ENCODE measurements around the gene C9orf43.

DNA sequence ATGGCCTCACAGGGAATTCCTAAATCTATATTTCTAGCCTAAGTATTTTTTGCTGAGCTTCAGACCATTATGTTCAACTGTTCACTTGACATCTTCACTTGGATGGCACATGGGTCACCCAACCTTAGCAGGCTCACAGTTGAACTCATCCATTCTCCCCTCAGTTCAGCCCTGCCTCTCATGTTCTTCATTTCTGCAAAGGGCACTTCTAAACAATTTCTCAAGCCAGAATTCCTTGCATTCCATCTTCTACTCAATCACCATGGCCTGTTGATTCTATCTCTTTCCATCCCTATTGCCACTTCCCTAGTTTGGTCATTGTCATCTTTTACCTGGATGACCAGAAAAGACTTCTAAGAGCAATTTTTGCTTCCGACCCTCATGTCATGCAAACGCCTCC is 45.7 kb downstream of the C9orf43 start:
- TF ChIP-seq, protein P1, sequence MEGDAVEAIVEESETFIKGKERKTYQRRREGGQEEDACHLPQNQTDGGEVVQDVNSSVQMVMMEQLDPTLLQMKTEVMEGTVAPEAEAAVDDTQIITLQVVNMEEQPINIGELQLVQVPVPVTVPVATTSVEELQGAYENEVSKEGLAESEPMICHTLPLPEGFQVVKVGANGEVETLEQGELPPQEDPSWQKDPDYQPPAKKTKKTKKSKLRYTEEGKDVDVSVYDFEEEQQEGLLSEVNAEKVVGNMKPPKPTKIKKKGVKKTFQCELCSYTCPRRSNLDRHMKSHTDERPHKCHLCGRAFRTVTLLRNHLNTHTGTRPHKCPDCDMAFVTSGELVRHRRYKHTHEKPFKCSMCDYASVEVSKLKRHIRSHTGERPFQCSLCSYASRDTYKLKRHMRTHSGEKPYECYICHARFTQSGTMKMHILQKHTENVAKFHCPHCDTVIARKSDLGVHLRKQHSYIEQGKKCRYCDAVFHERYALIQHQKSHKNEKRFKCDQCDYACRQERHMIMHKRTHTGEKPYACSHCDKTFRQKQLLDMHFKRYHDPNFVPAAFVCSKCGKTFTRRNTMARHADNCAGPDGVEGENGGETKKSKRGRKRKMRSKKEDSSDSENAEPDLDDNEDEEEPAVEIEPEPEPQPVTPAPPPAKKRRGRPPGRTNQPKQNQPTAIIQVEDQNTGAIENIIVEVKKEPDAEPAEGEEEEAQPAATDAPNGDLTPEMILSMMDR (IDR thresholded peaks at IDR 0.05; ENCODE audit: extremely low read depth in 1 of 2, insufficient read depth in 1 of 2, low read depth in 1 of 2, low read length in 2 of 2): no peak
- TF ChIP-seq POLR2AphosphoS5 (IDR thresholded peaks at IDR 0.05; ENCODE audit: insufficient read depth, low read depth, low read length) (no peak), EZH2 (IDR thresholded peaks at IDR 0.05; ENCODE audit: borderline replicate concordance, low read depth, low read length, severe bottlenecking) (no peak), MYC (IDR thresholded peaks at IDR 0.05; ENCODE audit: low read depth, low read length) (no peak), POLR2A (IDR thresholded peaks at IDR 0.05; ENCODE audit: low read depth, low read length) (no peak)
- TF ChIP-seq, protein P2, sequence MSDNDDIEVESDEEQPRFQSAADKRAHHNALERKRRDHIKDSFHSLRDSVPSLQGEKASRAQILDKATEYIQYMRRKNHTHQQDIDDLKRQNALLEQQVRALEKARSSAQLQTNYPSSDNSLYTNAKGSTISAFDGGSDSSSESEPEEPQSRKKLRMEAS (IDR thresholded peaks at IDR 0.05; ENCODE audit: insufficient read depth, insufficient read length): no peak
